ENCODE measurements around the gene CD79B.

GRCh38 chr17:63917646-63918045 is 14.5 kb downstream of the CD79B start:
- no peak for TF ChIP-seq CTCF (IDR thresholded peaks at IDR 0.05; ENCODE audit: low read depth, low read length)
- no peak for TF ChIP-seq MYC (IDR thresholded peaks at IDR 0.05; ENCODE audit: low read depth, low read length)

All from NB4 (cell line).